HCT116 (cell line): ENCODE measurements around the gene HIVEP3. TPM values are rescaled to one million over a fixed set of nuclear protein-coding genes. Genes with fewer than 3 reads are reported as not detected.

ENCODE experiments used
- ATAC-seq: fragments of 200-7000 bp; cut with Tn5 transposase; 2 replicates; pipeline ENCODE4 v1.9.1; 2020; ENCODE audit warnings: mild to moderate bottlenecking, moderate library complexity
- BruUV-seq: library from RNA; stranded (reverse); fragments of 400-500 nt; replicated peaks from 2 replicates; lab custom pipeline; 2021; lab: Mats Ljungman, UMichigan
- CTCF ChIA-PET: fragments of 300-600 bp; sonication (Branson Sonifier 250); formaldehyde crosslinking; loops from one replicate; lab custom pipeline; 2021; ENCODE audit warnings: antibody characterized with exemption; lab: Charles Lee
- POLR2A ChIA-PET: fragments of 300-600, 350-600 bp; sonication (Branson Sonifier 250); formaldehyde crosslinking; loops from one replicate; lab custom pipeline; 2021; ENCODE audit warnings: antibody characterized with exemption; lab: Charles Lee
- RAD21 ChIA-PET, 2 experiments: fragments of 300-600 bp; sonication (Branson Sonifier 250); formaldehyde crosslinking; loops; one replicate each; lab custom pipeline; 2023; ENCODE audit warnings: low total read pairs in 2 of 2; ENCODE audit not compliant: uncharacterized antibody in 2 of 2, unreplicated experiment in 2 of 2, low non-redundant PET in 1 of 2; lab: Charles Lee
- DNase-seq: peaks from one replicate; pipeline ENCODE4 v3.0.0-alpha.2; 2010; ENCODE audit warnings: low read depth, low spot score
- H2AFZ ChIP-seq: fragments of 200-600 bp; shearing (Covaris generic), sonication (generic); 2 replicates; pipeline ENCODE4 v1.6.1; 2017; ENCODE audit warnings: low read depth, mixed run types, mixed read lengths, antibody characterized with exemption, low read length; ENCODE audit not compliant: poor library complexity, severe bottlenecking
- H3K27ac ChIP-seq: 2 replicates; pipeline ENCODE4 v1.5.1; 2012; ENCODE audit warnings: low read depth, low read length
- H3K27me3 ChIP-seq: fragments of 200-600 bp; sonication (generic); 2 replicates; pipeline ENCODE4 v1.6.1; 2016; ENCODE audit warnings: mixed run types, low read length, mixed read lengths; ENCODE audit not compliant: insufficient read depth
- H3K36me3 ChIP-seq, 2 experiments: fragments of 200-500 bp in 1 of 2; fragments of 200-600 bp in 1 of 2; sonication (Bioruptor generic) in 1 of 2; sonication (generic) in 1 of 2; 2 replicates each; pipeline versions ENCODE4 v1.5.1 to v1.6.1; 2014 to 2016; ENCODE audit warnings: low read length in 2 of 2, inconsistent platforms in 1 of 2, mixed read lengths in 1 of 2, mixed run types in 1 of 2; ENCODE audit not compliant: insufficient read depth in 2 of 2, control insufficient read depth in 1 of 2
- H3K4me1 ChIP-seq, 2 experiments: fragments of 200-600 bp in 1 of 2; sonication (generic) in 1 of 2; 2 replicates each; pipeline versions ENCODE4 v1.5.1 to v1.6.1; 2012 to 2017; ENCODE audit warnings: low read length in 2 of 2, inconsistent platforms in 1 of 2, mild to moderate bottlenecking in 1 of 2, mixed read lengths in 1 of 2, mixed run types in 1 of 2, moderate library complexity in 1 of 2; ENCODE audit not compliant: insufficient read depth in 2 of 2, control insufficient read depth in 1 of 2
- H3K4me2 ChIP-seq: fragments of 200-600 bp; sonication (generic); 2 replicates; pipeline ENCODE4 v1.6.1; 2017; ENCODE audit warnings: mixed run types, low read length, mixed read lengths
- H3K4me3 ChIP-seq, 2 experiments: fragments of 200-600 bp in 1 of 2; sonication (generic) in 1 of 2; replicated peaks in 1 of 2; 2 replicates each; pipeline ENCODE4 v1.5.1; 2011 to 2016; ENCODE audit warnings: low read length in 2 of 2, control low read depth in 1 of 2, low read depth in 1 of 2, mild to moderate bottlenecking in 1 of 2, mixed read lengths in 1 of 2, mixed run types in 1 of 2
- H3K79me2 ChIP-seq: fragments of 200-600 bp; sonication (generic); 2 replicates; pipeline ENCODE4 v1.6.1; 2017; ENCODE audit warnings: mild to moderate bottlenecking, mixed run types, low read length, moderate library complexity, mixed read lengths; ENCODE audit not compliant: insufficient read depth
- H3K9ac ChIP-seq: fragments of 200-600 bp; sonication (generic); 2 replicates; pipeline ENCODE4 v1.6.1; 2016; ENCODE audit warnings: low read length, mixed read lengths
- H3K9me2 ChIP-seq: fragments of 200-600 bp; sonication (generic), shearing (Covaris generic); 2 replicates; pipeline ENCODE4 v1.6.1; 2017; ENCODE audit warnings: mixed run types, mild to moderate bottlenecking, moderate library complexity; ENCODE audit not compliant: insufficient read depth
- H3K9me3 ChIP-seq, 2 experiments: fragments of 200-500 bp in 1 of 2; fragments of 200-600 bp in 1 of 2; sonication (Bioruptor generic) in 1 of 2; sonication (generic) in 1 of 2; 2 replicates each; pipeline ENCODE4 v1.6.1; 2014 to 2017; ENCODE audit warnings: low read length in 2 of 2, mixed read lengths in 2 of 2, inconsistent platforms in 1 of 2, low read depth in 1 of 2, mild to moderate bottlenecking in 1 of 2, mixed run types in 1 of 2, moderate library complexity in 1 of 2; ENCODE audit not compliant: control insufficient read depth in 1 of 2, insufficient read depth in 1 of 2
- H4K20me1 ChIP-seq: fragments of 200-600 bp; sonication (generic), shearing (Covaris generic); 2 replicates; pipeline ENCODE4 v1.6.1; 2017; ENCODE audit warnings: mixed run types, mild to moderate bottlenecking, moderate library complexity; ENCODE audit not compliant: insufficient read depth
- CBX3 ChIP-seq: IDR thresholded peaks from 2 replicates; pipeline ENCODE4 v1.6.1; 2012; ENCODE audit warnings: low read depth
- EGR1 ChIP-seq: IDR thresholded peaks from 2 replicates; pipeline ENCODE4 v1.6.1; 2012; ENCODE audit warnings: low read depth
- POLR2A ChIP-seq: IDR thresholded peaks from 2 replicates; pipeline ENCODE4 v1.7.0; 2011; ENCODE audit warnings: borderline replicate concordance; ENCODE audit not compliant: insufficient read depth, insufficient read length; ENCODE audit errors: extremely low read depth
- TCF7L2 ChIP-seq: IDR thresholded peaks from 2 replicates; pipeline ENCODE4 v1.7.0; 2011; ENCODE audit warnings: borderline replicate concordance, inconsistent platforms; ENCODE audit not compliant: insufficient read depth, insufficient read length; ENCODE audit errors: extremely low read depth
- intact Hi-C: fragments of 100-400 bp; cut with micrococcal nuclease; formaldehyde crosslinking; loops from 2 replicates; pipeline ENCODE4 v1.10.0; 2022
- total RNA-seq: library from RNA; stranded (reverse); gene quantifications from one replicate; pipeline ENCODE4 v1.2.1, GENCODE V29; 2021; ENCODE audit not compliant: unreplicated experiment
- TF ChIP-seq, protein P1 (sequence below), 3 experiments: fragments of 200-600 bp in 1 of 3; sonication (generic) in 1 of 3; IDR thresholded peaks in 2 of 3; conservative IDR thresholded peaks in 1 of 3; 2 replicates each; pipeline ENCODE4 v1.5.1; 2012 to 2017; ENCODE audit warnings: low read depth in 2 of 3, low read length in 2 of 3, antibody characterized with exemption in 1 of 3, borderline replicate concordance in 1 of 3, control low read depth in 1 of 3, mild to moderate bottlenecking in 1 of 3, mixed read lengths in 1 of 3, mixed run types in 1 of 3, moderate library complexity in 1 of 3; ENCODE audit not compliant: insufficient read depth in 1 of 3

The HIVEP3 gene
- total RNA-seq, 1 experiment from 2014 or later, result 7.1 TPM

DNA sequence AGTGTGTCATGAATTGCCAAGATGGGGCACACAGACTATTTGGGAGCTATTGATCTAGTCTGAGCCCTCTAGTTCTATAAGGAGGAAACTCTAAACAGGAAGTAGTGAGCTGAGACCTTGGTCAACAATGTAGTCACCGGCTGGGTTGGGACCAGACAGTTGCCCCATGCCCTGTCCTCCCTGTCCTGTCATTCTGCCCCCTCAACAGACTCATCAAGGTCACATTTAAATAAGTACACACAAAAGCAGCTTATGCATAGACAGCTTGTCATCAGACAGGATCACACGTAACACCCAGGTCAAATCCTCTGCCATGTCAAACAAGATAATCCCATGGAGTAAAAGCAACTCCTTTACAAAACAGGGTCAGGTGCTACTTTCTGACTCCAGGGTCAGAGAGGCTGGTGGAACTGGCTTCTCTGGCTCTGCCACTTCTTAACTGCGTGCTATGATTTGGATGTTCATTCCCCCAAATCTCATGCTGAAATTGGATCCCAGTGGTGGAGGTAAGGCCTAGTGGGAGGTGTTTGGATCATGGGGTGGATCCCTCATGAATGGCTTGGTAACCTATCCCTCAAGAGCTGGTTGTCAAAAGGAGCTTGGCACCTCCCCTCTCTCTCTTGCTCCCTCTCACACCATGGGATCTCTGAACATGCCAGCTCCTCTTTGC lies 128.9 kb downstream of the HIVEP3 start:
- DNase-seq, result no peak
- Histone ChIP-seq H3K9me2 (no peaks in the 10 kb centered on the region), H3K4me3 (no peak overlapping the region), H3K36me3 (no peaks in the 10 kb centered on the region), H3K79me2 (no peaks in the 10 kb centered on the region), H4K20me1 (no peaks in the 10 kb centered on the region), H3K9ac (no peak overlapping the region), H3K9me3 (no peaks in the 10 kb centered on the region), H3K4me2 (no peak overlapping the region), H3K27me3 (no peaks in the 10 kb centered on the region), H3K27ac (no peak overlapping the region), H2AFZ (no peak overlapping the region), H3K4me1 (peaks cover 0 to 1% of the 10 kb centered on the region in 2 experiments; a peak in 1 of 4 replicates)
- TF ChIP-seq, protein P1, sequence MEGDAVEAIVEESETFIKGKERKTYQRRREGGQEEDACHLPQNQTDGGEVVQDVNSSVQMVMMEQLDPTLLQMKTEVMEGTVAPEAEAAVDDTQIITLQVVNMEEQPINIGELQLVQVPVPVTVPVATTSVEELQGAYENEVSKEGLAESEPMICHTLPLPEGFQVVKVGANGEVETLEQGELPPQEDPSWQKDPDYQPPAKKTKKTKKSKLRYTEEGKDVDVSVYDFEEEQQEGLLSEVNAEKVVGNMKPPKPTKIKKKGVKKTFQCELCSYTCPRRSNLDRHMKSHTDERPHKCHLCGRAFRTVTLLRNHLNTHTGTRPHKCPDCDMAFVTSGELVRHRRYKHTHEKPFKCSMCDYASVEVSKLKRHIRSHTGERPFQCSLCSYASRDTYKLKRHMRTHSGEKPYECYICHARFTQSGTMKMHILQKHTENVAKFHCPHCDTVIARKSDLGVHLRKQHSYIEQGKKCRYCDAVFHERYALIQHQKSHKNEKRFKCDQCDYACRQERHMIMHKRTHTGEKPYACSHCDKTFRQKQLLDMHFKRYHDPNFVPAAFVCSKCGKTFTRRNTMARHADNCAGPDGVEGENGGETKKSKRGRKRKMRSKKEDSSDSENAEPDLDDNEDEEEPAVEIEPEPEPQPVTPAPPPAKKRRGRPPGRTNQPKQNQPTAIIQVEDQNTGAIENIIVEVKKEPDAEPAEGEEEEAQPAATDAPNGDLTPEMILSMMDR (IDR thresholded peaks at IDR 0.05 in 2 of 3, conservative IDR thresholded peaks at IDR 0.05 in 1 of 3; ENCODE audit: borderline replicate concordance in 1 of 3, insufficient read depth in 1 of 3, low read depth in 2 of 3, low read length in 2 of 3), result no peak
- TF ChIP-seq POLR2A, result no peak
- no peak for TF ChIP-seq EGR1
- TF ChIP-seq TCF7L2, result no peak
- no peak for TF ChIP-seq CBX3
- ATAC-seq, result no peak
- no TSS peak for BruUV-seq
- ChIA-PET CTCF (interaction anchor here (1.6 kb wide), 1 partner anchor 216 kb away, joined by 4 read pairs; no protein-coding TSS in a partner anchor), RAD21 (no interaction called here), POLR2A (no interaction called here)
- intact Hi-C loops, result no loop called here

DNA sequence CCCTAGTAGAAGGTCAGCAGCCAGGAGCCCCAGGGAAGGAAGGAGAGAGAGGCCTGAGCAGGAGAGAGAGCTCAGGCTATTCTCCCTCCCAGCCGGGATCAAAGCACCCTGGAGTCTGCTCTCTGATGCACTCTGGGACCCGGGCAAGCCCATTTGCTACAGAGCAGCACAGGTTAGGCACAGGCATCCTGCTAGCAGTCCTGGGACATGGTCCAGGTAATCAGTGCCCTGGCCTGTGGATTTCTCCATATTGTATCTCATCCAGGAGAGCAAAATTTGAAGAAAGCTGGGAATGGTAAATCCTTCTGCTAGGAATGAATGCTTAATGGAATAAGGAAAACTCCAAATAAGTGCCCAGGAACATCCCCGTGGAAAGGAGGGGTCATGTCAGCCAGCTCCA lies 130.3 kb downstream of the HIVEP3 start:
- peaks cover 7 to 11% of the 10 kb centered on the region in 2 experiments for H3K4me1 ChIP-seq
- DNase-seq (no peak), ATAC-seq (no peak)
- no peak overlapping the region for H3K4me2 ChIP-seq
- intact Hi-C loops, result no loop called here
- H3K9me2 ChIP-seq, result no peaks in the 10 kb centered on the region
- ChIA-PET RAD21 (no interaction called here), POLR2A (no interaction called here), CTCF (no interaction called here)
- no peak overlapping the region for H3K4me3 ChIP-seq
- H3K9me3 ChIP-seq, result no peaks in the 10 kb centered on the region
- H3K36me3 ChIP-seq, result no peaks in the 10 kb centered on the region
- no peak overlapping the region for H3K27ac ChIP-seq
- BruUV-seq, result no TSS peak
- H2AFZ ChIP-seq, result no peak overlapping the region
- TF ChIP-seq CBX3, result no peak
- H3K9ac ChIP-seq, result no peak overlapping the region
- H3K27me3 ChIP-seq, result no peaks in the 10 kb centered on the region
- H4K20me1 ChIP-seq, result no peaks in the 10 kb centered on the region
- H3K79me2 ChIP-seq, result no peaks in the 10 kb centered on the region
